ENCODE data around the gene VMP1. TPM values are rescaled to one million over a fixed set of nuclear protein-coding genes. Genes with fewer than 3 reads are reported as not detected.
A peak's percentile ranks its signal among the peaks of the same experiment; 100 is the strongest.
"Not testable (repeated sequence)": the region's sequence is repeated elsewhere in the genome, so short reads cannot be mapped to it uniquely, and the experiment has no call there.

VMP1 gene
- total and polyA plus RNA-seq, 2 of the 13 experiments (the other 11 are each of a cell fraction or from before 2014, with no cell fraction given): 186 to 271 TPM

GRCh38 chr17:59853919-59854729, 146.7 kb downstream of the VMP1 start:
- intact Hi-C loops (cut with micrococcal nuclease; ENCODE audit: unreplicated experiment): loop anchor here (1.0 kb wide), 1 partner anchor 101 kb away; no protein-coding TSS in a partner anchor
- BruUV-seq (replicated peaks); H3K27me3 ChIP-seq (ENCODE audit: control insufficient read depth in 1 of 2, insufficient read depth in 2 of 2, low read length in 2 of 2); H3K9me3 ChIP-seq (ENCODE audit: low read length); in situ Hi-C loops (cut with HindIII; ENCODE audit: extremely low pct_ligation_motif_present, low pct_unique_long_range_greater_than_20kb); H3K36me3 ChIP-seq (replicated peaks in 1 of 2; ENCODE audit: control insufficient read depth in 1 of 2, insufficient read depth in 2 of 2, low read length in 2 of 2); H4K20me1 ChIP-seq (ENCODE audit: insufficient read depth, low read length); H3K79me2 ChIP-seq (ENCODE audit: insufficient read depth, low read length); H2AFZ ChIP-seq (ENCODE audit: low read length); TF ChIP-seq FOXP1 (IDR thresholded peaks at IDR 0.05): not testable (repeated sequence)
- Histone ChIP-seq H3K4me1 (ENCODE audit: insufficient read depth, low read length) (peaks cover 90% of the 10 kb centered on the region), H3K4me3 (replicated peaks in 1 of 3; ENCODE audit: insufficient read depth in 1 of 3, low read depth in 2 of 3, low read length in 3 of 3) (peak overlapping the region in 1 of 3 experiments; percentile 43; a peak in 3 of 6 replicates), H3K9ac (ENCODE audit: insufficient read depth, low read depth, low read length) (peak overlapping the region; percentile 79), H3K27ac (ENCODE audit: extremely low read length, insufficient read depth, low read length) (peak overlapping the region; percentile 94), H3K4me2 (ENCODE audit: low read depth, low read length) (peak overlapping the region; percentile 70)
- ChIA-PET POLR2A (interaction anchor here (0.7 to 2.0 kb wide), 12 partner anchors 15 to 235 kb away, joined by 3 to 18 read pairs (median 4); partner anchors contain the start of genes CLTC, PTRH2, RNFT1 and VMP1), CTCF (ENCODE audit: low intra/inter-chr PET ratio, low total read pairs) (interaction anchor here (1.3 to 2.2 kb wide), 3 partner anchors 11 to 107 kb away, joined by 3 to 15 read pairs (median 7); no protein-coding TSS in a partner anchor)
- DNase-seq (ENCODE audit: low spot score) (peak; percentile 77), FAIRE-seq (peak; percentile 46), ATAC-seq (peak; percentile 43)
- 37% methylated on average over 10 of the region's 10 CpGs for WGBS (ENCODE audit: low lambda C conversion rate)
- peak; percentile 59; the same call in 1 of the 2 replicates for TF ChIP-seq FOXP1 (CRISPR knock-in tag; IDR thresholded peaks at IDR 0.05)
- peak; percentile 65 for TF ChIP-seq ZFX (CRISPR knock-in tag; IDR thresholded peaks at IDR 0.05; ENCODE audit: low read depth)
- TF ChIP-seq AFF4 (CRISPR knock-in tag; IDR thresholded peaks at IDR 0.05): peak; percentile 43; the same call in 1 of the 2 replicates
- TF ChIP-seq KDM3A (CRISPR knock-in tag; IDR thresholded peaks at IDR 0.05; ENCODE audit: low read depth): peak; percentile 17; the same call in 1 of the 2 replicates
- TF ChIP-seq FOXO1 (CRISPR knock-in tag; IDR thresholded peaks at IDR 0.05): peak; percentile 90
- peak; percentile 91 for TF ChIP-seq CEBPG (CRISPR knock-in tag; IDR thresholded peaks at IDR 0.05)
- TF ChIP-seq THAP11 (CRISPR knock-in tag; IDR thresholded peaks at IDR 0.05): peak; percentile 43; the same call in 1 of the 2 replicates
- TF ChIP-seq GLI4 (CRISPR knock-in tag; IDR thresholded peaks at IDR 0.05; ENCODE audit: borderline replicate concordance): 0 out of 2 replicates have a peak, but pooled peaks have one; percentile 21
- TF ChIP-seq ZNF850 (CRISPR knock-in tag; conservative IDR thresholded peaks at IDR 0.05): 0 out of 2 replicates have a peak, but pooled peaks have one; percentile 18
- TF ChIP-seq GATAD1 (CRISPR knock-in tag; IDR thresholded peaks at IDR 0.05): peak; percentile 50
- TF ChIP-seq TFDP2 (CRISPR knock-in tag; IDR thresholded peaks at IDR 0.05): 0 out of 2 replicates have a peak, but pooled peaks have one; percentile 39
- peak; percentile 28; the same call in 1 of the 2 replicates for TF ChIP-seq ZNF609 (CRISPR knock-in tag; IDR thresholded peaks at IDR 0.05; ENCODE audit: borderline replicate concordance)
- peak; percentile 92 for TF ChIP-seq NR2F6 (IDR thresholded peaks at IDR 0.05)
- peak; percentile 98 for TF ChIP-seq NR2F6 (CRISPR knock-in tag; IDR thresholded peaks at IDR 0.05)
